Gastroesophageal sphincter (tissue), 3 donors: Measurements from ENCODE around the gene ACOX3.

Experiments
- POLR2A ChIP-seq, 2 donors: fragments of 450-650 bp; IDR thresholded peaks; one replicate each; pipeline ENCODE4 v1.6.1; 2017; ENCODE audit warnings: antibody characterized with exemption in 2 of 2, mild to moderate bottlenecking in 2 of 2, moderate library complexity in 1 of 2
- POLR2AphosphoS5 ChIP-seq: sonication (generic); formaldehyde crosslinking; IDR thresholded peaks from one replicate; pipeline ENCODE4 v1.6.1; 2017; ENCODE audit warnings: antibody characterized with exemption
- TF ChIP-seq, protein P1 (sequence below), 4 experiments: fragments of 200-600 bp in 2 of 4; fragments of 450-650 bp in 2 of 4; sonication (generic) in 1 of 4; IDR thresholded peaks; one replicate each; pipeline ENCODE4 v1.5.1; 2017 to 2019; ENCODE audit warnings: antibody characterized with exemption in 4 of 4, mild to moderate bottlenecking in 2 of 4, moderate library complexity in 2 of 4

DNA sequence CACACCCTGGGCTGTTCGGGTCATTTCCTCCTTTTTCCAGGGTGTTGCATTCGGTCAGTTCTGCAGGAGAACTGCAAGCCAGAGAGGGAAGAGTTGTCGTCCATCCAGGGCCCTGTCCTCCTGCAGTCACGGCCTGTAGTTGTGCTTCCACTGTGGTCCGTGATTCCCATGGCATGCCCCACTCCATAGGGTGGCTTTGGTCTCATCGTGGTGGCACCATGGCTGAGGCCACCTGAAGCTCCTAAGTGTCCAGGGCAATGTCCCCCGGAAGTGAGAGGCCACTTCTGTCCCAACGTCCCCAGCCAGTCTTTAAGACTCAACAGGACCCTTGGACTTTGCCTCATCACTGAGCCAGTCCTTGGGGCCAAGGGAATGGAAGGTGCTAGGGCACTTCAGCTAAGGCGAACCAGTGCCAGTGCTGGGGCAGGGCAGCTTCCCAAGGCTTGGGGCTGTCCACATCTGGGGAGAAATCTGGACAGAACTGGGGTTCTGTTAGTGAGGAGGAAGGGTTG lies 87.3 kb downstream of the ACOX3 start:
- TF ChIP-seq, protein P1, sequence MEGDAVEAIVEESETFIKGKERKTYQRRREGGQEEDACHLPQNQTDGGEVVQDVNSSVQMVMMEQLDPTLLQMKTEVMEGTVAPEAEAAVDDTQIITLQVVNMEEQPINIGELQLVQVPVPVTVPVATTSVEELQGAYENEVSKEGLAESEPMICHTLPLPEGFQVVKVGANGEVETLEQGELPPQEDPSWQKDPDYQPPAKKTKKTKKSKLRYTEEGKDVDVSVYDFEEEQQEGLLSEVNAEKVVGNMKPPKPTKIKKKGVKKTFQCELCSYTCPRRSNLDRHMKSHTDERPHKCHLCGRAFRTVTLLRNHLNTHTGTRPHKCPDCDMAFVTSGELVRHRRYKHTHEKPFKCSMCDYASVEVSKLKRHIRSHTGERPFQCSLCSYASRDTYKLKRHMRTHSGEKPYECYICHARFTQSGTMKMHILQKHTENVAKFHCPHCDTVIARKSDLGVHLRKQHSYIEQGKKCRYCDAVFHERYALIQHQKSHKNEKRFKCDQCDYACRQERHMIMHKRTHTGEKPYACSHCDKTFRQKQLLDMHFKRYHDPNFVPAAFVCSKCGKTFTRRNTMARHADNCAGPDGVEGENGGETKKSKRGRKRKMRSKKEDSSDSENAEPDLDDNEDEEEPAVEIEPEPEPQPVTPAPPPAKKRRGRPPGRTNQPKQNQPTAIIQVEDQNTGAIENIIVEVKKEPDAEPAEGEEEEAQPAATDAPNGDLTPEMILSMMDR (IDR thresholded peaks at IDR 0.05), result no peak
- TF ChIP-seq POLR2AphosphoS5 (no peak), POLR2A (IDR thresholded peaks at IDR 0.05) (no peak)
